ENCODE data around the gene SDHC. TPM values are rescaled to one million over a fixed set of nuclear protein-coding genes. Genes with fewer than 3 reads are reported as not detected.
A peak's percentile ranks its signal among the peaks of the same experiment; 100 is the strongest.

SDHC gene
- total and polyA plus RNA-seq, 2 of the 13 experiments (the other 11 are each of a cell fraction or from before 2014, with no cell fraction given): 27.1 to 229 TPM

DNA sequence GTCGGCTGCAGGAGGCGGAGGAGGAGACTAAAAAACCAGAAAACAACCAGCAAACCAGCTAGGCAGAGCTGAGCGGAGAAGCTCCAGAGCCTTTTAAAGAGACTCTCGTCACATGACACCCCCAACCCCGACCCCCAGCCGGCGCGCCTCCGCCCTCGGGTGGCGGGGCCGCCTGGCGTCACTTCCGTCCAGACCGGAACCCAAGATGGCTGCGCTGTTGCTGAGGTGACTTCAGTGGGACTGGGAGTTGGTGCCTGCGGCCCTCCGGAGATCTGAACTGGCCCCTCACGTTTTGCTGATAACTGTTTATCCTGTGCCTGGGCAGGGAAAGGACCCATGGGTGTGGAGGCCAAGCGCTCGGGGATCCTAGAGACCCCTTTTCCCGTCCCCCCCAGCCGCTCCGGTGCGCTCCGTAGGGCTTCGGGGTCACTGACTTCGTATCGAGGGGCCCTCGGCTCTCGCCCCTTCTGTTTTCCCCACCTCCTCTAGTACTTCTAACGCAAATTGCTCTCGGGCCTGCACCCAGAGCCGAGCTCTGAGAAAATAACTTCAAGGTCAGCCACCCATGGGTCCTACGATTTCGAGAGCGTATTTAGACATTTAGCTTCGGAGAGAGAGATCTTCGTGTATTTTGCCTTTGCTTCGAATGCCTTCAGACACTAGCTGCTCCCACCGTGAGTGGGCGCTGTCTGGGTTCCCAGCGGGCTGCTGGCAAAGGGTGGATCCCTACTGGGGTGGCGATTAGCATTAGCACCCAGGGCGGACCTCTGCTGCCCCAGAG lies at the start of gene SDHC (continued):
- 0 out of 2 replicates have a peak, but pooled peaks have one; percentile 8 for TF ChIP-seq RARA (CRISPR knock-in tag; IDR thresholded peaks at IDR 0.05)
- TF ChIP-seq MEIS2 (CRISPR knock-in tag; IDR thresholded peaks at IDR 0.05): peak; percentile 18; the same call in 1 of the 2 replicates
- no peak for TF ChIP-seq SALL2 (CRISPR knock-in tag; IDR thresholded peaks at IDR 0.05)
- TF ChIP-seq, protein P1, sequence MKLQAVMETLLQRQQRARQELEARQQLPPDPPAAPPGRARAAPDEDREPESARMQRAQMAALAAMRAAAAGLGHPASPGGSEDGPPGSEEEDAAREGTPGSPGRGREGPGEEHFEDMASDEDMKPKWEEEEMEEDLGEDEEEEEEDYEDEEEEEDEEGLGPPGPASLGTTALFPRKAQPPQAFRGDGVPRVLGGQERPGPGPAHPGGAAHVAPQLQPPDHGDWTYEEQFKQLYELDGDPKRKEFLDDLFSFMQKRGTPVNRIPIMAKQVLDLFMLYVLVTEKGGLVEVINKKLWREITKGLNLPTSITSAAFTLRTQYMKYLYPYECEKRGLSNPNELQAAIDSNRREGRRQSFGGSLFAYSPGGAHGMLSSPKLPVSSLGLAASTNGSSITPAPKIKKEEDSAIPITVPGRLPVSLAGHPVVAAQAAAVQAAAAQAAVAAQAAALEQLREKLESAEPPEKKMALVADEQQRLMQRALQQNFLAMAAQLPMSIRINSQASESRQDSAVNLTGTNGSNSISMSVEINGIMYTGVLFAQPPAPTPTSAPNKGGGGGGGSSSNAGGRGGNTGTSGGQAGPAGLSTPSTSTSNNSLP (IDR thresholded peaks at IDR 0.05; ENCODE audit: low read depth, low read length): no peak
- TF ChIP-seq RXRB (CRISPR knock-in tag; IDR thresholded peaks at IDR 0.05; ENCODE audit: borderline replicate concordance): peak; percentile 49; the same call in 1 of the 2 replicates
- peak; percentile 86 for TF ChIP-seq GABPA (IDR thresholded peaks at IDR 0.05; ENCODE audit: low read depth, low read length)
- peak; percentile 95 for TF ChIP-seq GABPA (CRISPR knock-in tag; IDR thresholded peaks at IDR 0.05; ENCODE audit: low read depth)
- TF ChIP-seq KDM2A (CRISPR knock-in tag; IDR thresholded peaks at IDR 0.05; ENCODE audit: borderline replicate concordance, low read depth): peak; percentile 78
- TF ChIP-seq ZNF10 (CRISPR knock-in tag; IDR thresholded peaks at IDR 0.05; ENCODE audit: borderline replicate concordance, low read depth): no peak
- no peak for TF ChIP-seq ZMYM3 (CRISPR knock-in tag; IDR thresholded peaks at IDR 0.05)
- peak; percentile 20; the same call in 1 of the 2 replicates for TF ChIP-seq MYC (CRISPR knock-in tag; IDR thresholded peaks at IDR 0.05; ENCODE audit: borderline replicate concordance)
- no peak for TF ChIP-seq PLSCR1 (CRISPR knock-in tag; IDR thresholded peaks at IDR 0.05; ENCODE audit: borderline replicate concordance)
- TF ChIP-seq, protein P2, sequence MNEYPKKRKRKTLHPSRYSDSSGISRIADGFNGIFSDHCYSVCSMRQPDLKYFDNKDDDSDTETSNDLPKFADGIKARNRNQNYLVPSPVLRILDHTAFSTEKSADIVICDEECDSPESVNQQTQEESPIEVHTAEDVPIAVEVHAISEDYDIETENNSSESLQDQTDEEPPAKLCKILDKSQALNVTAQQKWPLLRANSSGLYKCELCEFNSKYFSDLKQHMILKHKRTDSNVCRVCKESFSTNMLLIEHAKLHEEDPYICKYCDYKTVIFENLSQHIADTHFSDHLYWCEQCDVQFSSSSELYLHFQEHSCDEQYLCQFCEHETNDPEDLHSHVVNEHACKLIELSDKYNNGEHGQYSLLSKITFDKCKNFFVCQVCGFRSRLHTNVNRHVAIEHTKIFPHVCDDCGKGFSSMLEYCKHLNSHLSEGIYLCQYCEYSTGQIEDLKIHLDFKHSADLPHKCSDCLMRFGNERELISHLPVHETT (CRISPR knock-in tag; conservative IDR thresholded peaks at IDR 0.05): 0 out of 2 replicates have a peak, but pooled peaks have one; percentile 50
- TF ChIP-seq ZNF101 (CRISPR knock-in tag; IDR thresholded peaks at IDR 0.05; ENCODE audit: borderline replicate concordance, low read depth): no peak
- no peak; the same call in none of the 2 replicates for TF ChIP-seq ZNF317 (CRISPR knock-in tag; IDR thresholded peaks at IDR 0.05)
- TF ChIP-seq NFRKB (IDR thresholded peaks at IDR 0.05): no peak
- TF ChIP-seq KMT2A (CRISPR knock-in tag; IDR thresholded peaks at IDR 0.05): peak; percentile 87
- TF ChIP-seq, protein P3, sequence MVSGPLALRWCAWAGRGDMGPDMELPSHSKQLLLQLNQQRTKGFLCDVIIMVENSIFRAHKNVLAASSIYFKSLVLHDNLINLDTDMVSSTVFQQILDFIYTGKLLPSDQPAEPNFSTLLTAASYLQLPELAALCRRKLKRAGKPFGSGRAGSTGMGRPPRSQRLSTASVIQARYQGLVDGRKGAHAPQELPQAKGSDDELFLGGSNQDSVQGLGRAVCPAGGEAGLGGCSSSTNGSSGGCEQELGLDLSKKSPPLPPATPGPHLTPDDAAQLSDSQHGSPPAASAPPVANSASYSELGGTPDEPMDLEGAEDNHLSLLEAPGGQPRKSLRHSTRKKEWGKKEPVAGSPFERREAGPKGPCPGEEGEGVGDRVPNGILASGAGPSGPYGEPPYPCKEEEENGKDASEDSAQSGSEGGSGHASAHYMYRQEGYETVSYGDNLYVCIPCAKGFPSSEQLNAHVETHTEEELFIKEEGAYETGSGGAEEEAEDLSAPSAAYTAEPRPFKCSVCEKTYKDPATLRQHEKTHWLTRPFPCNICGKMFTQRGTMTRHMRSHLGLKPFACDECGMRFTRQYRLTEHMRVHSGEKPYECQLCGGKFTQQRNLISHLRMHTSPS (CRISPR knock-in tag; IDR thresholded peaks at IDR 0.05; ENCODE audit: low read depth): no peak
- TF ChIP-seq GPN1 (CRISPR knock-in tag; IDR thresholded peaks at IDR 0.05; ENCODE audit: borderline replicate concordance): no peak
- TF ChIP-seq ZBTB8A (CRISPR knock-in tag; IDR thresholded peaks at IDR 0.05; ENCODE audit: borderline replicate concordance, low read depth): no peak
- no peak for TF ChIP-seq ZNF18 (CRISPR knock-in tag; IDR thresholded peaks at IDR 0.05; ENCODE audit: insufficient replicate concordance)
- 0 out of 2 replicates have a peak, but pooled peaks have one; percentile 3 for TF ChIP-seq BRCA1 (CRISPR knock-in tag; IDR thresholded peaks at IDR 0.05)
